ENCODE measurements around the gene FAIM.
"Not testable (repeated sequence)": the region's sequence is repeated elsewhere in the genome, so short reads cannot be mapped to it uniquely, and the experiment has no call there.

Gene FAIM

GRCh38 chr3:138670407-138670806 lies 61.8 kb downstream of the FAIM start:
- TF ChIP-seq, protein P1, sequence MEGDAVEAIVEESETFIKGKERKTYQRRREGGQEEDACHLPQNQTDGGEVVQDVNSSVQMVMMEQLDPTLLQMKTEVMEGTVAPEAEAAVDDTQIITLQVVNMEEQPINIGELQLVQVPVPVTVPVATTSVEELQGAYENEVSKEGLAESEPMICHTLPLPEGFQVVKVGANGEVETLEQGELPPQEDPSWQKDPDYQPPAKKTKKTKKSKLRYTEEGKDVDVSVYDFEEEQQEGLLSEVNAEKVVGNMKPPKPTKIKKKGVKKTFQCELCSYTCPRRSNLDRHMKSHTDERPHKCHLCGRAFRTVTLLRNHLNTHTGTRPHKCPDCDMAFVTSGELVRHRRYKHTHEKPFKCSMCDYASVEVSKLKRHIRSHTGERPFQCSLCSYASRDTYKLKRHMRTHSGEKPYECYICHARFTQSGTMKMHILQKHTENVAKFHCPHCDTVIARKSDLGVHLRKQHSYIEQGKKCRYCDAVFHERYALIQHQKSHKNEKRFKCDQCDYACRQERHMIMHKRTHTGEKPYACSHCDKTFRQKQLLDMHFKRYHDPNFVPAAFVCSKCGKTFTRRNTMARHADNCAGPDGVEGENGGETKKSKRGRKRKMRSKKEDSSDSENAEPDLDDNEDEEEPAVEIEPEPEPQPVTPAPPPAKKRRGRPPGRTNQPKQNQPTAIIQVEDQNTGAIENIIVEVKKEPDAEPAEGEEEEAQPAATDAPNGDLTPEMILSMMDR (conservative IDR thresholded peaks at IDR 0.05): no peak
- TF ChIP-seq ZFX (IDR thresholded peaks at IDR 0.05): no peak
- H3K27ac ChIP-seq: no peak overlapping the region

DNA sequence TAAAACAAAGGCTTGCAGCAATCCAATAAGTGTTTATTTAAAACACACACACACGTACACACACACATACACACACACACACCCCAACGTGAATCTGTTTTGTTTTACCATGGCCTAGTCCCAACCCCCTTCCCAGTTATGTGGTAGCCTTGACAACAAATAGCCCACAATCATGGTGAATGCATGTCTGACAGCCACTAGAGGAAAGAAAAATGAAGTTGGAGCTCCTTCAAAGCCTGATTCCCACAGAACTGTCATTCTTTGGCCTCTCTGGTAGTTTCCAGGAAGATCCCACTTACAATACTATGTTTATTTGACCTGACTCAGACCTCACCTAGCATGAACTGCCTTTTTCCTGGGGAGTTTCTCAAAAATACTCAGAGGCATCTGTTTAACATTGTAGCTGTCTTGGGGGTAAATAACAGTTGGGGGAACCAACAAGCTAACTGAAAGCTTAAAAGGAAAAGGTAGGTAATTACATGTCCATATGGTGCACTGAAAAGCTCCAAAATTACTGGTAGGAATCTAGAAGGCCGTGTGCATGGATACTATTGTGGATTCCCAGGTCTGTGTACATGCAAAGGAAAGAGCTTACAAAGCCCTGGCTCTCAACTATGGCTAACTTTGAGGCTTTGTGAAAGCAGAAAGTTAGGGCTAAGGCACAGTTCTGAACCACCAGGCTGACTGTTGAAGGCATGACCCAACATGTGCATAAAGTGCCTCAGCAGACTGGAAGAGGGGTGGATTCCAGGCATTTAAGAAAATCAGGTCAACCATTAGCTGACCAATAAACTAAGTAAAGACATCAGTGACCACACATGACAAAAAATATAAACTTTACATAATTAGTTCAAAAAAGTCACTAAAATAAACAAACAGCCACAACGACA lies 65.3 kb downstream of the FAIM start:
- no peak overlapping the region for H3K27ac ChIP-seq
- TF ChIP-seq, protein P1 (conservative IDR thresholded peaks at IDR 0.05): no peak
- TF ChIP-seq ZFX (IDR thresholded peaks at IDR 0.05): no peak

GRCh38 chr3:138675393-138675792 lies 66.8 kb downstream of the FAIM start:
- TF ChIP-seq, protein P1 (conservative IDR thresholded peaks at IDR 0.05): no peak
- TF ChIP-seq ZFX (IDR thresholded peaks at IDR 0.05): no peak

GRCh38 chr3:138678086-138678485 lies 69.5 kb downstream of the FAIM start:
- TF ChIP-seq, protein P1 (conservative IDR thresholded peaks at IDR 0.05): no peak
- no peak for TF ChIP-seq ZFX (IDR thresholded peaks at IDR 0.05)
- H3K27ac ChIP-seq: no peak overlapping the region

More at GRCh38 chr3:138675393-138675792, 66.8 kb downstream of the FAIM start:
- no peak overlapping the region for H3K27ac ChIP-seq

- no peak overlapping the region for H3K27ac ChIP-seq
- TF ChIP-seq, protein P1 (conservative IDR thresholded peaks at IDR 0.05): no peak
- TF ChIP-seq ZFX (IDR thresholded peaks at IDR 0.05): no peak
Observed at GRCh38 chr3:138678874-138679392, 70.4 kb downstream of the FAIM start.

DNA sequence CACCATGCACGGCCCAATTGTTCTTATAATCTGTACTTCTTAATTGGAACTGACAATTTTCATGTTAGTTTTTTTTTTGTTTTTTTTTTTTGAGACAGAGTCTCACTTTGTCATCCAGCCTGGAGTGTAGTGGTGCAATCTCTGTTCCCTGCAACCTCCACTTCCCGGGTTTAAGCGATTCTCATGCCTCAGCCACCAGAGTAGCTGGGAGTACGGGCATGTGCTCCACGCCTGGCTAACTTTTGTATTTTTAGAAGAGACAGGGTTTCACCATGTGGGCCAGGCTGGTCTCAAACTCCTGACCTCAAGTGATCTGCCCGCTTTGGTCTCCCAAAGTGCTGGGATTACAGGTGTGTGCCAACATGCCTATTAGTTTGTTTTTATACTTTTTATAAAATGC lies 72.4 kb downstream of the FAIM start:
- not testable (repeated sequence) for H3K27ac ChIP-seq

- H3K27ac ChIP-seq: no peak overlapping the region
- TF ChIP-seq ZFX (IDR thresholded peaks at IDR 0.05): no peak
- TF ChIP-seq, protein P1 (conservative IDR thresholded peaks at IDR 0.05): no peak
Observed at GRCh38 chr3:138681463-138682220, 73.1 kb downstream of the FAIM start.

Measured in C4-2B (cell line).